Upper lobe of left lung (tissue), 4 donors: ENCODE results near the gene ATCAY.

Source experiments
- EP300 ChIP-seq, 4 donors: sonication (generic); formaldehyde crosslinking; IDR thresholded peaks; one replicate each; pipeline ENCODE4 v1.5.1; 2017; ENCODE audit warnings: antibody characterized with exemption in 4 of 4, control low read depth in 2 of 4
- POLR2A ChIP-seq, 4 donors: fragments of 450-650 bp; IDR thresholded peaks; one replicate each; pipeline ENCODE4 v1.5.1; 2016 to 2017; ENCODE audit warnings: antibody characterized with exemption in 4 of 4, mild to moderate bottlenecking in 2 of 4

DNA sequence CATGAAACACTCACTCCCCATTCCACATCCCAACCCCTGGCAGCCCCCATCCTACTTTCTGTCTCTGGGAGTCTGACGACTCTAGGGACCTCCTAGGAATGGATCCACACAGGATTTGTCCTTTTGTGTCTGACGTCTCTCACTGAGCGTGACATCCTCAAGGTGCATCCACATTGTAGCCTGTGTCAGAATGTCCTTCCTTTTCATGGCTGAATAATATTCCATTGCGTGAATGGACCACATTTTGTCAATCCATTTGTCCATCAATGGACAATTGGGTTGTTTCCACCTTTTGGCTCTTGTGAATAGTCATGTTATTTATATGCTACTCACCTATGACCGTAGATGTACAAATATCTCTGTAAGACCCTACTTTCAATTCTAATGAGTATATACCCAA lies 35.5 kb downstream of the ATCAY start:
- TF ChIP-seq EP300 (IDR thresholded peaks at IDR 0.05) (no peak), POLR2A (IDR thresholded peaks at IDR 0.05) (no peak)
